Stimulated activated CD4-positive, alpha-beta T cell treated with anti-CD3 and anti-CD28 coated beads, Interleukin-15, amount 100 ng/mL, for 1 hour (primary cell): ENCODE measurements around the gene TESPA1.
"Not testable (repeated sequence)": the region's sequence is repeated elsewhere in the genome, so short reads cannot be mapped to it uniquely, and the experiment has no call there.

Experiments used
- DNase-seq, 2 donors: peaks; one replicate each; pipeline ENCODE4 v3.0.0-alpha.2; 2020; ENCODE audit warnings: low read depth in 1 of 2, low spot score in 1 of 2

Gene TESPA1

GRCh38 chr12:54984658-54985376 is at the start of gene TESPA1:
TSS of gene TESPA1 (minus strand) at chr12:54984762. CDS start at chr12:54974562, 10,200 bp downstream.
- peak; percentile 58 to 65 for DNase-seq

- DNase-seq: no peak
Observed at GRCh38 chr12:55034218-55034617, 49.7 kb upstream of the TESPA1 start.

GRCh38 chr12:55025508-55025907 is 40.9 kb upstream of the TESPA1 start:
- no peak for DNase-seq

GRCh38 chr12:55024575-55024974 is 40.0 kb upstream of the TESPA1 start:
- DNase-seq: no peak

- no peak for DNase-seq
Observed at GRCh38 chr12:55019784-55020183, 35.2 kb upstream of the TESPA1 start, which contains the start of gene NEUROD4. TSS of gene NEUROD4 (plus strand) at chr12:55019974. CDS start at chr12:55026440, 6,466 bp downstream.

- DNase-seq: no peak
Observed at GRCh38 chr12:55017416-55017925, 32.9 kb upstream of the TESPA1 start.

GRCh38 chr12:55008944-55009585 is 24.5 kb upstream of the TESPA1 start:
- DNase-seq: no peak

- DNase-seq: no peak
Observed at GRCh38 chr12:55002355-55002754, 17.8 kb upstream of the TESPA1 start.

- no peak for DNase-seq
Observed at GRCh38 chr12:55001198-55001868, 16.8 kb upstream of the TESPA1 start.

GRCh38 chr12:54998958-54999510 is 14.5 kb upstream of the TESPA1 start:
- no peak for DNase-seq

GRCh38 chr12:54997929-54998522 is 13.5 kb upstream of the TESPA1 start:
- DNase-seq: no peak

GRCh38 chr12:54996205-54996604 is 11.6 kb upstream of the TESPA1 start:
- DNase-seq: no peak

- DNase-seq: no peak
Observed at GRCh38 chr12:54993181-54993835, 8.7 kb upstream of the TESPA1 start.

- no peak for DNase-seq
Observed at GRCh38 chr12:54991991-54992375, 7.4 kb upstream of the TESPA1 start.

- no peak for DNase-seq
Observed at GRCh38 chr12:54991161-54991990, 6.8 kb upstream of the TESPA1 start.

- no peak for DNase-seq
Observed at GRCh38 chr12:54989829-54990228, 5.3 kb upstream of the TESPA1 start.

GRCh38 chr12:54988402-54989054 is 4.0 kb upstream of the TESPA1 start:
- DNase-seq: no peak

- DNase-seq: no peak
Observed at GRCh38 chr12:54987611-54988231, 3.2 kb upstream of the TESPA1 start.

GRCh38 chr12:54986773-54987172 is 2.2 kb upstream of the TESPA1 start:
- not testable (repeated sequence) for DNase-seq
